DND-41 (cell line): ENCODE results near the gene FBP2.

ENCODE experiments used
- CTCF ChIP-seq: IDR thresholded peaks from 2 replicates; pipeline ENCODE4 v1.5.1; 2012; ENCODE audit warnings: borderline replicate concordance, low read length, moderate library complexity, mild to moderate bottlenecking; ENCODE audit not compliant: poor library complexity, severe bottlenecking; ENCODE audit errors: extremely low read depth
- EZH2 ChIP-seq: IDR thresholded peaks from 3 replicates; pipeline ENCODE4 v1.6.1; 2012; ENCODE audit warnings: borderline replicate concordance, low read depth, mild to moderate bottlenecking, moderate library complexity, low read length, inconsistent platforms; ENCODE audit not compliant: severe bottlenecking

- TF ChIP-seq CTCF (no peak), EZH2 (no peak)
Observed at GRCh38 chr9:94599102-94599501, 5.5 kb upstream of the FBP2 start.
